A549 (cell line): Measurements from ENCODE around the gene VAT1L. TPM values are rescaled to one million over a fixed set of nuclear protein-coding genes. Genes with fewer than 3 reads are reported as not detected.

Experiments
- ATAC-seq, 2 experiments: fragments of 200-7000 bp in 1 of 2; fragments of >200 bp in 1 of 2; cut with Nextera tagmentation in 1 of 2; cut with Tn5 transposase in 1 of 2; 3 replicates each; pipeline versions ENCODE4 v1.8.0 to v1.9.1; 2018 to 2020; ENCODE audit warnings: mild to moderate bottlenecking in 1 of 2, moderate library complexity in 1 of 2
- CTCF ChIA-PET: fragments of 300-600 bp; sonication (Branson Sonifier 250); formaldehyde crosslinking; extraction: SDS; loops from one replicate; lab custom pipeline; 2021; ENCODE audit warnings: antibody characterized with exemption, inconsistent platforms; lab: Yijun Ruan, JAX
- POLR2A ChIA-PET: fragments of 350-600 bp; formaldehyde crosslinking; extraction: SDS; loops from one replicate; lab custom pipeline; 2021; ENCODE audit warnings: antibody characterized with exemption, inconsistent platforms; lab: Yijun Ruan, JAX
- DNase-seq, 2 experiments: peaks; one replicate each; pipeline versions ENCODE4 v3.0.0 to v3.0.0-alpha.2; 2011 to 2016; ENCODE audit warnings: low read depth in 1 of 2, low spot score in 1 of 2
- FAIRE-seq: peaks from 2 replicates; lab custom pipeline; 2011; peaks lifted over from hg19 to GRCh38; lab: Jason Lieb, UNC
- H3K27ac ChIP-seq, 2 experiments: fragments of >200 bp; sonication (Bioruptor Twin); formaldehyde crosslinking; 3 replicates each; pipeline ENCODE4 v1.5.1; 2016 to 2017
- H3K4me1 ChIP-seq: fragments of >200 bp; sonication (Bioruptor Twin); formaldehyde crosslinking; 3 replicates; pipeline ENCODE4 v1.6.1; 2016
- H3K4me2 ChIP-seq: fragments of >200 bp; sonication (Bioruptor Twin); formaldehyde crosslinking; 3 replicates; pipeline ENCODE4 v1.6.1; 2016
- H3K4me3 ChIP-seq: fragments of >200 bp; sonication (Bioruptor Twin); formaldehyde crosslinking; 3 replicates; pipeline ENCODE4 v1.5.1; 2016
- H3K9me3 ChIP-seq: fragments of >200 bp; sonication (Bioruptor Twin); formaldehyde crosslinking; 3 replicates; pipeline ENCODE4 v1.6.1; 2016
- CBX2 ChIP-seq: fragments of 200-600 bp; sonication (generic); IDR thresholded peaks from 2 replicates; pipeline ENCODE4 v1.6.1; 2016; ENCODE audit warnings: low read depth, mild to moderate bottlenecking, borderline replicate concordance
- CBX8 ChIP-seq: fragments of 200-600 bp; sonication (generic); IDR thresholded peaks from 2 replicates; pipeline ENCODE4 v1.6.1; 2016
- CHD4 ChIP-seq: fragments of 200-600 bp; sonication (generic); IDR thresholded peaks from 2 replicates; pipeline ENCODE4 v1.6.1; 2016; ENCODE audit warnings: antibody characterized with exemption, mild to moderate bottlenecking, borderline replicate concordance
- CTCF ChIP-seq: fragments of >200 bp; sonication (Bioruptor Twin); formaldehyde crosslinking; IDR thresholded peaks from 3 replicates; pipeline ENCODE4 v1.5.1; 2016
- EHMT2 ChIP-seq: fragments of 200-600 bp; sonication (generic); IDR thresholded peaks from 2 replicates; pipeline ENCODE4 v1.6.1; 2016; ENCODE audit warnings: antibody characterized with exemption, low read depth, mild to moderate bottlenecking, moderate library complexity
- ESRRA ChIP-seq: fragments of 150-350 bp; IDR thresholded peaks from 2 replicates; pipeline ENCODE4 v1.6.1; 2014; ENCODE audit warnings: mild to moderate bottlenecking, low read length, borderline replicate concordance
- FOSB ChIP-seq: fragments of 250-450 bp; sonication (Bioruptor Pico); IDR thresholded peaks from 2 replicates; pipeline ENCODE4 v1.5.0; 2020; ENCODE audit warnings: mild to moderate bottlenecking, moderate library complexity
- FOXS1 ChIP-seq: fragments of 250-450 bp; sonication (Bioruptor Pico); IDR thresholded peaks from 2 replicates; pipeline ENCODE4 v1.5.0; 2020; ENCODE audit warnings: mild to moderate bottlenecking, moderate library complexity
- HES2 ChIP-seq: fragments of >200 bp; sonication (Bioruptor Twin); formaldehyde crosslinking; IDR thresholded peaks from 2 replicates; pipeline ENCODE4 v1.6.1; 2016
- HEYL ChIP-seq: fragments of 250-450 bp; sonication (Bioruptor Pico); IDR thresholded peaks from 2 replicates; pipeline ENCODE4 v1.8.0; 2021; ENCODE audit warnings: mild to moderate bottlenecking, moderate library complexity
- HMGXB4 ChIP-seq: fragments of 250-450 bp; sonication (Bioruptor Pico); IDR thresholded peaks from 2 replicates; pipeline ENCODE4 v1.5.0; 2021; ENCODE audit warnings: mild to moderate bottlenecking, moderate library complexity, borderline replicate concordance
- HOXA7 ChIP-seq: fragments of 250-450 bp; sonication (Bioruptor Pico); IDR thresholded peaks from 2 replicates; pipeline ENCODE4 v1.5.0; 2020; ENCODE audit warnings: mild to moderate bottlenecking, moderate library complexity
- HOXB13 ChIP-seq: fragments of 250-450 bp; sonication (Bioruptor Pico); IDR thresholded peaks from 2 replicates; pipeline ENCODE4 v1.5.0; 2020; ENCODE audit warnings: low read depth, mild to moderate bottlenecking, moderate library complexity
- JUNB ChIP-seq: fragments of >200 bp; sonication (Bioruptor Twin); formaldehyde crosslinking; IDR thresholded peaks from 2 replicates; pipeline ENCODE4 v1.6.1; 2016
- KDM1A ChIP-seq: fragments of 200-600 bp; sonication (generic); IDR thresholded peaks from 2 replicates; pipeline ENCODE4 v1.6.1; 2016; ENCODE audit warnings: low read depth, mild to moderate bottlenecking
- KDM5A ChIP-seq: fragments of 200-600 bp; sonication (generic); IDR thresholded peaks from 2 replicates; pipeline ENCODE4 v1.6.1; 2016; ENCODE audit warnings: antibody characterized with exemption, mild to moderate bottlenecking
- PBX3 ChIP-seq: IDR thresholded peaks from 2 replicates; pipeline ENCODE4 v1.6.1; 2012
- POLR2A ChIP-seq: IDR thresholded peaks from 2 replicates; pipeline ENCODE4 v1.6.1; 2012; ENCODE audit warnings: mild to moderate bottlenecking, low read length
- RCOR1 ChIP-seq: fragments of 150-350 bp; IDR thresholded peaks from 2 replicates; pipeline ENCODE4 v1.6.1; 2014; ENCODE audit warnings: antibody characterized with exemption, low read length, low read depth
- REST ChIP-seq: fragments of 200-600 bp; sonication (generic); IDR thresholded peaks from 2 replicates; pipeline ENCODE4 v1.6.1; 2016; ENCODE audit warnings: antibody characterized with exemption, mild to moderate bottlenecking, moderate library complexity
- TFCP2L1 ChIP-seq: fragments of 250-450 bp; sonication (Bioruptor Pico); IDR thresholded peaks from 2 replicates; pipeline ENCODE4 v1.5.0; 2021; ENCODE audit warnings: mild to moderate bottlenecking
- ZNF302 ChIP-seq: fragments of 250-450 bp; sonication (Bioruptor Pico); IDR thresholded peaks from 2 replicates; pipeline ENCODE4 v1.9.0; 2021; ENCODE audit warnings: inconsistent platforms, mild to moderate bottlenecking, moderate library complexity
- WGBS: methylation state at CpG from one replicate; pipeline ENCODE4 v1.1.6; 2017; ENCODE audit errors: missing lambda C conversion rate; 5-methylcytosine and 5-hydroxymethylcytosine counted together
- polyA plus RNA-seq, 4 experiments: library from polyadenylated mRNA; depleted of rRNA in 3 of 4; stranded (reverse); fragments of >200 nt; fragmentation: RNase III in 1 of 4; extraction: RNeasy Plus Mini Kit Qiagen cat#74134 plus additional on column Dnase treatment in 1 of 4; gene quantifications; 2 replicates in 3 of 4; 3 replicates in 1 of 4; pipeline ENCODE4 v1.2.3, GENCODE V29; 2011 to 2017

The VAT1L gene
- polyA plus RNA-seq, 2 of the 4 experiments (the other 2 are of a cell fraction), result not detected

GRCh38 chr16:77939968-77940367 is 151.6 kb downstream of the VAT1L start (continued):
- TF ChIP-seq REST, result no peak
- no peak for TF ChIP-seq HES2
- no peak for TF ChIP-seq HOXA7 (CRISPR knock-in tag)
- TF ChIP-seq FOSB, result no peak
- TF ChIP-seq ESRRA, result no peak
- TF ChIP-seq HOXB13, result no peak
- no peak for TF ChIP-seq PBX3
- TF ChIP-seq KDM1A, result no peak
- TF ChIP-seq KDM5A, result no peak
- TF ChIP-seq, all 56 proteins: peak for 0

GRCh38 chr16:77943801-77944200 is 155.4 kb downstream of the VAT1L start:
- CTCF ChIA-PET, result interaction anchor here (0.8 kb wide), 1 partner anchor 14 kb away, joined by 3 read pairs; no protein-coding TSS in a partner anchor
- WGBS, result 23% methylated on average over 5 of the region's 5 CpGs
- no peak for FAIRE-seq

More at GRCh38 chr16:77943801-77944200, 155.4 kb downstream of the VAT1L start:
- Histone ChIP-seq H3K4me3 (no peak overlapping the region), H3K4me1 (no peaks in the 10 kb centered on the region), H3K27ac (no peak overlapping the region), H3K4me2 (no peak overlapping the region), H3K9me3 (no peaks in the 10 kb centered on the region)
- DNase-seq (no peak), ATAC-seq (no peak)
- POLR2A ChIA-PET, result no interaction called here
- no peak for TF ChIP-seq HES2
- TF ChIP-seq HMGXB4 (CRISPR knock-in tag), result no peak
- no peak for TF ChIP-seq POLR2A
- TF ChIP-seq CTCF, result no peak
- no peak for TF ChIP-seq CBX8
- TF ChIP-seq TFCP2L1 (CRISPR knock-in tag), result no peak
- no peak for TF ChIP-seq JUNB
- TF ChIP-seq CHD4, result no peak
- TF ChIP-seq HEYL, result no peak
- TF ChIP-seq FOXS1 (CRISPR knock-in tag), result no peak
- TF ChIP-seq ZNF302 (CRISPR knock-in tag), result no peak
- no peak for TF ChIP-seq EHMT2
- TF ChIP-seq RCOR1, result no peak
- TF ChIP-seq KDM5A, result no peak
- TF ChIP-seq CBX2, result no peak
